Breast epithelium (tissue), 3 donors: ENCODE results near the gene BCAS3.
"Not testable (repeated sequence)": the region's sequence is repeated elsewhere in the genome, so short reads cannot be mapped to it uniquely, and the experiment has no call there.

ENCODE experiments used
- POLR2A ChIP-seq: fragments of 450-650 bp; IDR thresholded peaks from one replicate; pipeline ENCODE4 v1.6.1; 2016; ENCODE audit warnings: antibody characterized with exemption, mild to moderate bottlenecking, moderate library complexity
- TF ChIP-seq, protein P1 (sequence below), 3 donors: fragments of 450-650 bp; IDR thresholded peaks; one replicate each; pipeline ENCODE4 v1.5.1; 2016 to 2017; ENCODE audit warnings: antibody characterized with exemption in 3 of 3, mild to moderate bottlenecking in 3 of 3, moderate library complexity in 3 of 3

GRCh38 chr17:61357061-61357460, 679.4 kb downstream of the BCAS3 start:
- TF ChIP-seq, protein P1, sequence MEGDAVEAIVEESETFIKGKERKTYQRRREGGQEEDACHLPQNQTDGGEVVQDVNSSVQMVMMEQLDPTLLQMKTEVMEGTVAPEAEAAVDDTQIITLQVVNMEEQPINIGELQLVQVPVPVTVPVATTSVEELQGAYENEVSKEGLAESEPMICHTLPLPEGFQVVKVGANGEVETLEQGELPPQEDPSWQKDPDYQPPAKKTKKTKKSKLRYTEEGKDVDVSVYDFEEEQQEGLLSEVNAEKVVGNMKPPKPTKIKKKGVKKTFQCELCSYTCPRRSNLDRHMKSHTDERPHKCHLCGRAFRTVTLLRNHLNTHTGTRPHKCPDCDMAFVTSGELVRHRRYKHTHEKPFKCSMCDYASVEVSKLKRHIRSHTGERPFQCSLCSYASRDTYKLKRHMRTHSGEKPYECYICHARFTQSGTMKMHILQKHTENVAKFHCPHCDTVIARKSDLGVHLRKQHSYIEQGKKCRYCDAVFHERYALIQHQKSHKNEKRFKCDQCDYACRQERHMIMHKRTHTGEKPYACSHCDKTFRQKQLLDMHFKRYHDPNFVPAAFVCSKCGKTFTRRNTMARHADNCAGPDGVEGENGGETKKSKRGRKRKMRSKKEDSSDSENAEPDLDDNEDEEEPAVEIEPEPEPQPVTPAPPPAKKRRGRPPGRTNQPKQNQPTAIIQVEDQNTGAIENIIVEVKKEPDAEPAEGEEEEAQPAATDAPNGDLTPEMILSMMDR (IDR thresholded peaks at IDR 0.05) = not testable (repeated sequence)
- TF ChIP-seq POLR2A = not testable (repeated sequence)
